ENCODE data around the gene TSPO. TPM values are rescaled to one million over a fixed set of nuclear protein-coding genes. Genes with fewer than 3 reads are reported as not detected.

TSPO gene
- total RNA-seq, 1 donor from 2014 or later: 38.9 TPM

DNA sequence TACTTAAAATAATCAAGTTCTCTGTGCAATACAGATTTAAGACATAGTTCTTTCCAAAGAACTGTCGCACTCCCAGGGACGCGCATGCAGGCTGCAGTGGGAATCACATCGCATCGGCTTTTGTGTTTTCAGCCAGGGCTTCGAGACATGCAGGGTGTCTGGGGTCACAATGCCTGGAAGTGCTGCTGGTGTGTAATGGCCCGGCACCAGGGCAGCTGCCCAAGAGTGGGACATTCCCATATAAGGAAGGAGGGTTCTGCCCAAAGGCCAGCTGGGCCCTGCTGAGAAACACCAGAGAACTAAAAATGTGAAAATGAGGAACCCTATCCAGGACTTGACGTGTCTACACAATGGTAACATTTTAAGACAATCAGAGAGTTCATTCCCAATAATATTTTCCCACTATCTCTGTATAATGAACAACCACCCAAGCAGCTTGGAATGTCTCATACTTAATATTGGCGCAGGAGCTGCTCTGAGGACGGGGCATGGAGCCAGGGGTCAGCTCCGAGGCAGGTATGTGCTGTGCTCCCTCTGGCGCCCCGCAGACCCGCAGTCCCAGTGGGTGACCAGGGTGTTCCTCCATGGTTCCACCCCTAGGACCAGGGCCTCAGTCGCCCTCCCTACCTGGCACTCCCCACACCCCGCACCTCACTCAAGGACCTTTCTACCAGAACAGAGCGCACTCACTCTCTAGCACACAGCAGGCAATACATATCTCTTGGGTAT is 19.4 kb upstream of the TSPO start:
- Mint-ChIP-seq H3K36me3 (ENCODE audit: low read depth, unreplicated experiment) (peaks cover 12% of the 10 kb centered on the region), H3K27me3 (ENCODE audit: unreplicated experiment) (peaks cover 5% of the 10 kb centered on the region), H3K9me3 (ENCODE audit: unreplicated experiment) (no peaks in the 10 kb centered on the region), H3K4me1 (ENCODE audit: unreplicated experiment) (peaks cover 25% of the 10 kb centered on the region), H3K27ac (ENCODE audit: unreplicated experiment) (peak overlapping the region; percentile 36), H3K4me3 (ENCODE audit: unreplicated experiment) (no peak overlapping the region)
- TF ChIP-seq, protein P1, sequence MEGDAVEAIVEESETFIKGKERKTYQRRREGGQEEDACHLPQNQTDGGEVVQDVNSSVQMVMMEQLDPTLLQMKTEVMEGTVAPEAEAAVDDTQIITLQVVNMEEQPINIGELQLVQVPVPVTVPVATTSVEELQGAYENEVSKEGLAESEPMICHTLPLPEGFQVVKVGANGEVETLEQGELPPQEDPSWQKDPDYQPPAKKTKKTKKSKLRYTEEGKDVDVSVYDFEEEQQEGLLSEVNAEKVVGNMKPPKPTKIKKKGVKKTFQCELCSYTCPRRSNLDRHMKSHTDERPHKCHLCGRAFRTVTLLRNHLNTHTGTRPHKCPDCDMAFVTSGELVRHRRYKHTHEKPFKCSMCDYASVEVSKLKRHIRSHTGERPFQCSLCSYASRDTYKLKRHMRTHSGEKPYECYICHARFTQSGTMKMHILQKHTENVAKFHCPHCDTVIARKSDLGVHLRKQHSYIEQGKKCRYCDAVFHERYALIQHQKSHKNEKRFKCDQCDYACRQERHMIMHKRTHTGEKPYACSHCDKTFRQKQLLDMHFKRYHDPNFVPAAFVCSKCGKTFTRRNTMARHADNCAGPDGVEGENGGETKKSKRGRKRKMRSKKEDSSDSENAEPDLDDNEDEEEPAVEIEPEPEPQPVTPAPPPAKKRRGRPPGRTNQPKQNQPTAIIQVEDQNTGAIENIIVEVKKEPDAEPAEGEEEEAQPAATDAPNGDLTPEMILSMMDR (IDR thresholded peaks at IDR 0.05; ENCODE audit: unreplicated experiment): no peak
- no peak for DNase-seq (ENCODE audit: low spot score)

DNA sequence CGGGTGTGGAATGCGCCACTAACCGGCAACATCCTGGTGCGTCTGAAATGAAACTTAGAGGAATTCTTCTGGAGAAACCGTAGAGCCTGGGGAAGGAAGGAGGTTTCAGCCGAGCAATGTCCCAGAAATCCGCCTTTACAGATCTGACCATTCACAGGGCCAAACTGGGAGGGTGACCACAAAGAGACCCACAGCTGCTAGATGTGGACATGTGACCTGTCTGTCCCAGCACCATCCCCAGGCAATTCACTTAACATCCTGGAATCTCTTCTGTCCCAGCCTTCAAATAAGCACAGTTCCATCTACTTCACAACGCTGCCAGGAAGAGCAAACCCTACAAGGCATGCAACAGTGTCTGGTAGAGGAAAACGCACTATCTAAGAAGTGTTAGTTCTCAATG is 18.0 kb upstream of the TSPO start:
- no peak overlapping the region for H3K27ac Mint-ChIP-seq (ENCODE audit: unreplicated experiment)
- H3K27me3 Mint-ChIP-seq (ENCODE audit: unreplicated experiment): peaks cover 2% of the 10 kb centered on the region
- DNase-seq (ENCODE audit: low spot score): no peak
- peaks cover 19% of the 10 kb centered on the region for H3K36me3 Mint-ChIP-seq (ENCODE audit: low read depth, unreplicated experiment)
- no peak overlapping the region for H3K4me3 Mint-ChIP-seq (ENCODE audit: unreplicated experiment)
- no peaks in the 10 kb centered on the region for H3K9me3 Mint-ChIP-seq (ENCODE audit: unreplicated experiment)
- TF ChIP-seq, protein P1 (IDR thresholded peaks at IDR 0.05; ENCODE audit: unreplicated experiment): no peak
- H3K4me1 Mint-ChIP-seq (ENCODE audit: unreplicated experiment): peaks cover 27% of the 10 kb centered on the region

DNA sequence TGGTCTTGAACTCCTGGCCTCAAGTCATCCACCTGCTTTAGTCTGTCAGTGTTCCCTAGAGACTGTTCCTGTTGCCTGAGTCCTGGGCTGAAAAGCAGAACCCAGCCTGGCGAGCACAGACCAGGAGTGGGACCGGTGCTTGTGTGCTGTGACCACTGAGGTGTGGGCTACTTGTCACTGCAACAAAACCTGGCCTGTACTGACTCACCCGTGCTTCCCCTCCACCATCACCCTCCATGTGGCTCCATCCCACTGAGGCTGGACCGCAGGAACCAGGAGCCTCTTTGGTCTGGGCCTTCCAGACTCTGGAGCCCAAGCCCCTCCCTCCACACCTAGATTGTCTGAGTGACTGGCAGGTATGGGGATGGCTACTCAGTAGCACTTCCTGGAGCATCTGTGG is 16.8 kb upstream of the TSPO start:
- TF ChIP-seq, protein P1 (IDR thresholded peaks at IDR 0.05; ENCODE audit: unreplicated experiment): no peak
- H3K9me3 Mint-ChIP-seq (ENCODE audit: unreplicated experiment): no peaks in the 10 kb centered on the region
- H3K36me3 Mint-ChIP-seq (ENCODE audit: low read depth, unreplicated experiment): peaks cover 20% of the 10 kb centered on the region
- H3K27me3 Mint-ChIP-seq (ENCODE audit: unreplicated experiment): peaks cover 2% of the 10 kb centered on the region
- H3K4me1 Mint-ChIP-seq (ENCODE audit: unreplicated experiment): peaks cover 27% of the 10 kb centered on the region
- no peak overlapping the region for H3K27ac Mint-ChIP-seq (ENCODE audit: unreplicated experiment)
- DNase-seq (ENCODE audit: low spot score): no peak
- no peak overlapping the region for H3K4me3 Mint-ChIP-seq (ENCODE audit: unreplicated experiment)

DNA sequence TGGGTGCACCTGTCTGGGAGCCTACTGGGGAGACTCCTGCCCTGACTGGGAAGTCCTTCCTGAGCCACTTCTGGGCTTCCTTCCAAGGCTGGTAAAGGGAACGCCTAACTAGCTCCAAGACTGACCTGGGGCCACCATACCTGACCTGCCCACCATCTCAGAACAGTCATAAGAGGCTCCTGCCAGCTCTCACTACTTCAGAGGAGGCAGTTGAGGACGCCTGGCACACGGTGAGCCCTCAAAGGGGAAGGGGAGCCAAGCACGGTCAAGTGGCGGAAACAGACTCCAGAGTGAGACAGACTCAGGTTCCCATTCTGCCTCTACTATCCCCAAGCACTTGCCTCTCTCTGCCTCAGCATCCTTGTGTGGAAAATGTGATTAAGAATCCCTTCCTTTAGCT is 15.8 kb upstream of the TSPO start:
- no peak for DNase-seq (ENCODE audit: low spot score)
- TF ChIP-seq, protein P1 (IDR thresholded peaks at IDR 0.05; ENCODE audit: unreplicated experiment): no peak
- Mint-ChIP-seq H3K27ac (ENCODE audit: unreplicated experiment) (no peak overlapping the region), H3K36me3 (ENCODE audit: low read depth, unreplicated experiment) (peaks cover 20% of the 10 kb centered on the region), H3K9me3 (ENCODE audit: unreplicated experiment) (no peaks in the 10 kb centered on the region), H3K4me3 (ENCODE audit: unreplicated experiment) (no peak overlapping the region), H3K4me1 (ENCODE audit: unreplicated experiment) (peaks cover 27% of the 10 kb centered on the region), H3K27me3 (ENCODE audit: unreplicated experiment) (no peaks in the 10 kb centered on the region)

DNA sequence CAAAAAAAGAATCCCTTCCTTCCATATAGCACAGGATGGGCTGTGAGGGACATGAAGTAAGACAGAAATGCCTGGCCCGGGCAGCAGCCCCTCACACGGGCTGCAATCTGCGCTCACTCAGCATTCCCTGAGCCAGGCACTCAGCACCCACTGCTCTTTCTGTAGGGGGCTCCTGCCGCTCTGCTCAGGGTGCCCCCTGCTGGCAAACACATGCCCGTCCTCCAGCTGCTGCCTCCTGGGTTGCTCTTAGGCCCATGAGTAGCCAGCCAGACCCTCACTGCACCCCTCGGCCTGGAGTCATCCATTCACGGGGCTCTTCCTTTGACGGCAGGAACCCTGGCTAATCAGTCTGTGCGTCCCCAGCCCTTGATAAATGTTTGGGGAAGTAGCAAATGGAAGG is 15.1 kb upstream of the TSPO start:
- H3K27ac Mint-ChIP-seq (ENCODE audit: unreplicated experiment): peak overlapping the region; percentile 68
- H3K36me3 Mint-ChIP-seq (ENCODE audit: low read depth, unreplicated experiment): peaks cover 20% of the 10 kb centered on the region
- peaks cover 27% of the 10 kb centered on the region for H3K4me1 Mint-ChIP-seq (ENCODE audit: unreplicated experiment)
- H3K9me3 Mint-ChIP-seq (ENCODE audit: unreplicated experiment): no peaks in the 10 kb centered on the region
- peak; percentile 71 for DNase-seq (ENCODE audit: low spot score)
- no peaks in the 10 kb centered on the region for H3K27me3 Mint-ChIP-seq (ENCODE audit: unreplicated experiment)
- H3K4me3 Mint-ChIP-seq (ENCODE audit: unreplicated experiment): no peak overlapping the region
- TF ChIP-seq, protein P1 (IDR thresholded peaks at IDR 0.05; ENCODE audit: unreplicated experiment): peak; percentile 54

Measured in endothelial cell (in vitro differentiated cells).